Activated T-helper 1 cell treated with anti-CD3 and anti-CD28 coated beads, Interleukin-2, amount 50 U/mL, for 16 hours (primary cell): ENCODE data around the gene R3HDM2.

Experiments
- DNase-seq, 2 donors: peaks; one replicate each; pipeline ENCODE4 v3.0.0-alpha.2; 2020; ENCODE audit warnings: low read depth in 1 of 2, low spot score in 1 of 2

Gene R3HDM2

DNA sequence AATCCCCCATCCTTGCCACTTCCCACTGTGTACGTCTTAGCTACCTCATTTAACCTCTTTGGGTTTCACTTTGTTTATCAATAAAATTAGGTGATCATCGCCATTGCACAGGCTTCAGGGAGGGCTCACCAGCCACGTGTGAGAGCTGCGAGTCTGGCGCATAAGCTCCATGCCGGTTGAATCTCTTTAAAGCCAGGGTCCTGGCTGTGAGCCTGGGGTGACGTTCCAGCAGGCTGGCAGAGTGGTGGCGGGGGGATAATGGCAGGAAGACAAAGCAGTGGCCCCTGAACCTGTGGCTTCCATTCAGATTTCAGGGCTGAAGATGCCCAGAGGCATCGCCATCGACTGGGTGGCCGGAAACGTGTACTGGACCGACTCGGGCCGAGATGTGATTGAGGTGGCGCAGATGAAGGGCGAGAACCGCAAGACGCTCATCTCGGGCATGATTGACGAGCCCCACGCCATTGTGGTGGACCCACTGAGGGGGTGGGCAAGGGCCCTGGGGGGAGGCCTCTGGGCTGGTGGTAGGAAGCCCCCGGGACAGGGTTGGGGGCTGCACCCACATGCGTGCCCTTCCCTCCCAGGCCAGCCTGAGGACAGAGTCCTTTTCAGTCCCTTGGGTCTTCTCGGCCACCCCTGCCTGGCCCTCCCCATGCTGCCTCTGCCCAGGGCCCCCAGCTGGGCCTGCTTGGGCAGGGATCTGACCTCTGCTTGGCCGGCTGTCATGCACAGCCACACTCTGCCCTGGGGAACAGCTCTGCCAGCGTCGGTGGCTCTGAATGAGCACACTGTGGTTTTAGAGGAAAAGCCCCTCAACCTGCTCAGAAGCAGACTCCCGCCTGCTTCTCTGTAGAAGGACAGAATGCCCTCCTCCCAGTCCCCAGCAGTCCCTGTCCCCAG is 222.9 kb downstream of the R3HDM2 start:
- no peak for DNase-seq

DNA sequence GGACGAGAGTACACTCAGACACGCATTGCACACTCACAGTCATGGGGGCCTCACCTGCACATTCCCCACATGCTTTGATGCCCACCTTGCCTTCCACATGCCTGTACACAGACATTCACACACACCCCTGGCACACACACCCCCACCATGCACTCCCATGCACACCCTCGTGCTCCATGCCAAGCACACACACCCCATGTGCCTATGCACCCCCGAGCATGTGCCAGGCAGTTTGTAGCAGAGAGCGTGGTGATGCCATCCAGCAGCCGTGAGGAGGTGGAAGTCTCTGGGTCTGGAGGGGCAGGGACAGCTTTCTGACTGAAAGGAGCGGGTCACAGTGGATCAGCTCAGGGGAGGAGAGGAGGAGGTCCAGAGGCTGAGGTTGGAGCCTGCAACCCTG is 224.9 kb downstream of the R3HDM2 start:
- DNase-seq, result no peak

DNA sequence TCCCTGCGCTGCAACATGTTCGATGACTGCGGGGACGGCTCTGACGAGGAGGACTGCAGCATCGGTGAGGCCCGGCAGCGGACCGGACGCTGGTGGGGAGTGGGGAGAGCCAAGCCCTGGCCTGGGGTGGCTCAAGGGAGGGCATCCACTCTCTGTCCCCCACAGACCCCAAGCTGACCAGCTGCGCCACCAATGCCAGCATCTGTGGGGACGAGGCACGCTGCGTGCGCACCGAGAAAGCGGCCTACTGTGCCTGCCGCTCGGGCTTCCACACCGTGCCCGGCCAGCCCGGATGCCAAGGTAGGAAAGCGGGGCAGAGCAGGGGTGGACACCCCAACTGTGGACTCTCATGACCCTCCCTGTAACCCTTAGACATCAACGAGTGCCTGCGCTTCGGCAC is 225.7 kb downstream of the R3HDM2 start:
- no peak for DNase-seq

DNA sequence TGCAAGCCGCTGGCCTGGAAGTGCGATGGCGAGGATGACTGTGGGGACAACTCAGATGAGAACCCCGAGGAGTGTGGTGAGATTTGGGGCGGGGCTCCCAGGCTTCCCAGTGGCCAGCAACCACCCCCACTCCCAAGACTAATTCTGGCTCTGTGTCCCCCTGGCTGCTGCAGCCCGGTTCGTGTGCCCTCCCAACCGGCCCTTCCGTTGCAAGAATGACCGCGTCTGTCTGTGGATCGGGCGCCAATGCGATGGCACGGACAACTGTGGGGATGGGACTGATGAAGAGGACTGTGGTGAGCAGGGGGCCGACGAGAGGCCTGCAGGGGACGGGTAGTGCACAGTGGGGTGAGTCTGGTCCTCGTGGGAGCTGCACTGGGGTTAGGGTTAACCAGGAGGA is 226.4 kb downstream of the R3HDM2 start:
- no peak for DNase-seq

DNA sequence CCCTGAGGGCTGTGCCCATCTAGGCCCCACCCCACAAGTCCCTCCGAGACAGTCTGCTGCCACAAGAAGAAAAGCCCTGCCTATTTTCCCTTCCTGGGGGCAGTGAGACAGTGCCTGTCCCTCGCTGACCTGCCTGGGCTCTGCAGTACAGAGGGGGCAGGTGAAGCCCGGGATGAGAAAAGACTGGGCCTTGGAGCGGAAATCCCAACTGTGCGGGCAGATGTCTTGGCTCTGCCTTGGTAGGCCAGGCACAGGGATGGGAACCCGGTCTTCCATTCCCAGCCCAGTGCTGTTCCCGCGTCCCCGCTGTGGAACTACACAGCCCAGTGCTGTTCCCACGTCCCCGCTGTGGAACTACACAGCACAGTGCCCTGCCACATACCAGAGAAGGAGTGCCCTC is 227.1 kb downstream of the R3HDM2 start:
- no peak for DNase-seq
